ENCODE data around the gene KSR1. TPM values are rescaled to one million over a fixed set of nuclear protein-coding genes. Genes with fewer than 3 reads are reported as not detected.

Gene KSR1
- total RNA-seq, 1 experiment from 2014 or later, result 41.7 TPM

GRCh38 chr17:27621536-27621935 is 165.3 kb downstream of the KSR1 start:
- TF ChIP-seq EZH2 (IDR thresholded peaks at IDR 0.05; ENCODE audit: borderline replicate concordance, low read depth, low read length, poor library complexity, severe bottlenecking), result no peak
- no peak for TF ChIP-seq CTCF (conservative IDR thresholded peaks at IDR 0.05; ENCODE audit: low read depth, low read length)
- H3K27ac ChIP-seq (ENCODE audit: low read depth, low read length, poor library complexity, severe bottlenecking), result no peak overlapping the region
- no peaks in the 10 kb centered on the region for H3K27me3 ChIP-seq (replicated peaks; ENCODE audit: insufficient read depth, low read depth, low read length, poor library complexity)
- H3K9me3 ChIP-seq (ENCODE audit: low read depth, low read length, poor library complexity, severe bottlenecking), result no peaks in the 10 kb centered on the region
- intact Hi-C loops (cut with micrococcal nuclease; ENCODE audit: unreplicated experiment), result no loop called here
- DNase-seq (ENCODE audit: low spot score), result no peak
- peaks cover 25% of the 10 kb centered on the region for H3K36me3 ChIP-seq (ENCODE audit: insufficient read depth, low read length, poor library complexity, severe bottlenecking)
- ChIA-PET POLR2A (ENCODE audit: low non-redundant PET) (no interaction called here), CTCF (no interaction called here)
- no peaks in the 10 kb centered on the region for H3K4me1 ChIP-seq (ENCODE audit: insufficient read depth, low read length, poor library complexity, severe bottlenecking)
- no peak overlapping the region for H3K4me3 ChIP-seq (ENCODE audit: low read depth, low read length, poor library complexity, severe bottlenecking)
- BruUV-seq (replicated peaks), result no TSS peak

DNA sequence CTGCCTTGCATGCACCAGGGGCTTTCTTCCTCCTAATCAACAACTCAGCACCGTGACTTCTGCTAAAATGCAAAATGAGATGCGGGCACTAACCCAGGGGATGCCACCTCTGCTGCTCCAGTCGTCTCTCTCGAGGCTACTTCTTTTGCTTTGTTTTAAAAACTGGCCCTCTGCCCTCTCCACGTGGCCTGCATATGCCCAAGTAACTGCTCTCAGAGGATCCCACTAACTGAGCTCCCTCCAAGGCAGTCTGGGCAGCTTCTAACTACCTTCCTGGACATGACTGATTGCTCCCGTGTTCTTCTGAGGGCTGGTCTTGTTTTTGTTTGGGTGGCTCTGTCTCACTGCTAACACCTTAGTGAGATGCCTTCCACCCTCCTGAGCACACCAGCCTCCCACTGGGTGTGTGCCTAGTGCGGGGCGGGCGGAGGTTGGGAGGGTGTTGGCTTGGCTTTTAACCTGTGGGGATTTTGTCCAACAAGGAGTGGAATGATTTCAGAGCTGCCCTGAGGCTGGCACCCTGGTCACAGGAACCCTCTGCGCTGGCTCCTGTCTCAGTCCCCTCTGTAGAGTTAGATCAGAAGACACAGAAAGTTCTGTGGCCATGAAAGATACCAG is 165.8 kb downstream of the KSR1 start:
- BruUV-seq (replicated peaks), result no TSS peak

DNA sequence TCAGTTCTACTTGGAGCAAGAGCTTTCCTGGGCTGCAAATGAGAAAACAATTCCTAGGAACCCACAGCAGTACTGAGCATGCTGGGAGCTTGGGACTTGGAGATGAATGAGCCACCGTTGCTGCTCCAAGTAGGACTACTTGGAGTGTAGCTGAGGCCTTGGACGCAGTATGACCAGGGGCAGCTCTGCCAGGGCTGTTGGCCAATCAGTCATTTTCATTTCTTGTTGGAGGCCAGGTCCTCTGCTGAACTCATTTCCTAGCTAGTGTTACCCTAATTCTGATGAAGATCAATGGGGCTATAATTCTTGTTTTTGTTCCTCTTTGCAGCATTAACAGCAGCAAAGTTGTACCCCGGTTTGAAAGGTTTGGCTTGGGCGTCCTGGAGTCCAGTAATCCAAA is 166.7 kb downstream of the KSR1 start:
- DNase-seq (ENCODE audit: low spot score), result no peak
- Histone ChIP-seq H3K36me3 (ENCODE audit: insufficient read depth, low read length, poor library complexity, severe bottlenecking) (peaks cover 19% of the 10 kb centered on the region), H3K4me1 (ENCODE audit: insufficient read depth, low read length, poor library complexity, severe bottlenecking) (no peaks in the 10 kb centered on the region), H3K9me3 (ENCODE audit: low read depth, low read length, poor library complexity, severe bottlenecking) (no peaks in the 10 kb centered on the region), H3K27me3 (replicated peaks; ENCODE audit: insufficient read depth, low read depth, low read length, poor library complexity) (no peaks in the 10 kb centered on the region), H3K27ac (ENCODE audit: low read depth, low read length, poor library complexity, severe bottlenecking) (no peak overlapping the region), H3K4me3 (ENCODE audit: low read depth, low read length, poor library complexity, severe bottlenecking) (no peak overlapping the region)
- ChIA-PET POLR2A (ENCODE audit: low non-redundant PET) (no interaction called here), CTCF (no interaction called here)
- intact Hi-C loops (cut with micrococcal nuclease; ENCODE audit: unreplicated experiment), result no loop called here
- no peak for TF ChIP-seq EZH2 (IDR thresholded peaks at IDR 0.05; ENCODE audit: borderline replicate concordance, low read depth, low read length, poor library complexity, severe bottlenecking)
- no peak for TF ChIP-seq CTCF (conservative IDR thresholded peaks at IDR 0.05; ENCODE audit: low read depth, low read length)
- no TSS peak for BruUV-seq (replicated peaks)

More for the DNA sequence above, 165.8 kb downstream of the KSR1 start:
- POLR2A ChIA-PET (ENCODE audit: low non-redundant PET), result no interaction called here
- H3K4me1 ChIP-seq (ENCODE audit: insufficient read depth, low read length, poor library complexity, severe bottlenecking), result no peaks in the 10 kb centered on the region
- no peak for DNase-seq (ENCODE audit: low spot score)
- no peak overlapping the region for H3K27ac ChIP-seq (ENCODE audit: low read depth, low read length, poor library complexity, severe bottlenecking)
- TF ChIP-seq CTCF (conservative IDR thresholded peaks at IDR 0.05; ENCODE audit: low read depth, low read length) (no peak), EZH2 (IDR thresholded peaks at IDR 0.05; ENCODE audit: borderline replicate concordance, low read depth, low read length, poor library complexity, severe bottlenecking) (no peak)
- H3K4me3 ChIP-seq (ENCODE audit: low read depth, low read length, poor library complexity, severe bottlenecking), result no peak overlapping the region
- CTCF ChIA-PET, result no interaction called here
- peaks cover 24% of the 10 kb centered on the region for H3K36me3 ChIP-seq (ENCODE audit: insufficient read depth, low read length, poor library complexity, severe bottlenecking)
- H3K9me3 ChIP-seq (ENCODE audit: low read depth, low read length, poor library complexity, severe bottlenecking), result no peaks in the 10 kb centered on the region
- intact Hi-C loops (cut with micrococcal nuclease; ENCODE audit: unreplicated experiment), result no loop called here
- no peaks in the 10 kb centered on the region for H3K27me3 ChIP-seq (replicated peaks; ENCODE audit: insufficient read depth, low read depth, low read length, poor library complexity)
